Uterus (tissue), 2 donors: ENCODE data around the gene SLIT3.

Source experiments
- CTCF ChIP-seq, 4 experiments: fragments of 200-600 bp in 2 of 4; fragments of 450-650 bp in 2 of 4; sonication (generic) in 2 of 4; IDR thresholded peaks; one replicate each; pipeline ENCODE4 v1.5.1; 2016 to 2019; ENCODE audit warnings: antibody characterized with exemption in 4 of 4, mild to moderate bottlenecking in 2 of 4, moderate library complexity in 1 of 4
- POLR2A ChIP-seq, 2 donors: fragments of 450-650 bp; IDR thresholded peaks; one replicate each; pipeline ENCODE4 v1.6.1; 2016; ENCODE audit warnings: antibody characterized with exemption in 2 of 2, mild to moderate bottlenecking in 1 of 2, moderate library complexity in 1 of 2

- TF ChIP-seq CTCF (IDR thresholded peaks at IDR 0.05), result no peak
- no peak for TF ChIP-seq POLR2A (IDR thresholded peaks at IDR 0.05)
These were observed 226.1 kb downstream of the SLIT3 start for GRCh38 chr5:169074839-169075238.
